Measurements from ENCODE around the gene ERCC2. TPM values are rescaled to one million over a fixed set of nuclear protein-coding genes. Genes with fewer than 3 reads are reported as not detected.

Gene ERCC2
- total RNA-seq, 1 donor from 2014 or later = 11.4 TPM

- no peak for TF ChIP-seq CTCF (IDR thresholded peaks at IDR 0.05; ENCODE audit: borderline replicate concordance)
- H3K36me3 ChIP-seq = no peaks in the 10 kb centered on the region
- no peaks in the 10 kb centered on the region for H3K9me3 ChIP-seq (replicated peaks)
- H3K27ac ChIP-seq (replicated peaks) = no peak overlapping the region
- H3K4me1 ChIP-seq = peaks cover 7% of the 10 kb centered on the region
- no peak for DNase-seq
- peaks cover 60% of the 10 kb centered on the region for H3K27me3 ChIP-seq (ENCODE audit: low read depth)
- intact Hi-C loops (cut with micrococcal nuclease) = no loop called here
- no peak overlapping the region for H3K4me3 ChIP-seq
Observed at GRCh38 chr19:45344621-45345505, 25.5 kb downstream of the ERCC2 start.

- Histone ChIP-seq H3K27ac (replicated peaks) (no peak overlapping the region), H3K4me3 (no peak overlapping the region), H3K36me3 (no peaks in the 10 kb centered on the region), H3K4me1 (peaks cover 15% of the 10 kb centered on the region), H3K9me3 (replicated peaks) (no peaks in the 10 kb centered on the region), H3K27me3 (ENCODE audit: low read depth) (peaks cover 71% of the 10 kb centered on the region)
- TF ChIP-seq CTCF (IDR thresholded peaks at IDR 0.05; ENCODE audit: borderline replicate concordance) = no peak
- intact Hi-C loops (cut with micrococcal nuclease) = no loop called here
- no peak for DNase-seq
Observed at GRCh38 chr19:45342911-45343310, 27.5 kb downstream of the ERCC2 start.

GRCh38 chr19:45340899-45341453 is 29.4 kb downstream of the ERCC2 start:
- Histone ChIP-seq H3K4me1 (peaks cover 15% of the 10 kb centered on the region), H3K36me3 (no peaks in the 10 kb centered on the region), H3K27me3 (ENCODE audit: low read depth) (peaks cover 59% of the 10 kb centered on the region)

GRCh38 chr19:45340232-45340898 is 30.0 kb downstream of the ERCC2 start, which contains the start of gene KLC3:
Gene KLC3 (plus strand): TSS chr19:45340750. CDS start chr19:45345542, 4,792 bp downstream.
- peak within 1 kb of the TSS; percentile 58 for H3K4me3 ChIP-seq
- H3K27ac ChIP-seq (replicated peaks) = no peak within 1 kb of the TSS
- no peak for TF ChIP-seq CTCF (IDR thresholded peaks at IDR 0.05; ENCODE audit: borderline replicate concordance)
- peaks cover 52% of the 10 kb centered on the region for H3K27me3 ChIP-seq (ENCODE audit: low read depth)
- intact Hi-C loops (cut with micrococcal nuclease) = no loop called here
- no peak for DNase-seq
- no peaks in the 10 kb centered on the region for H3K9me3 ChIP-seq (replicated peaks)
- no peaks in the 10 kb centered on the region for H3K36me3 ChIP-seq
- peaks cover 15% of the 10 kb centered on the region for H3K4me1 ChIP-seq

More at GRCh38 chr19:45340899-45341453, 29.4 kb downstream of the ERCC2 start:
- no peak for TF ChIP-seq CTCF (IDR thresholded peaks at IDR 0.05; ENCODE audit: borderline replicate concordance)
- peak overlapping the region; percentile 58 for H3K4me3 ChIP-seq
- H3K9me3 ChIP-seq (replicated peaks) = no peaks in the 10 kb centered on the region
- no peak for DNase-seq
- no peak overlapping the region for H3K27ac ChIP-seq (replicated peaks)
- intact Hi-C loops (cut with micrococcal nuclease) = no loop called here

GRCh38 chr19:45339629-45340028 is 30.7 kb downstream of the ERCC2 start:
- Histone ChIP-seq H3K36me3 (no peaks in the 10 kb centered on the region), H3K27me3 (ENCODE audit: low read depth) (peaks cover 45% of the 10 kb centered on the region), H3K4me1 (peaks cover 15% of the 10 kb centered on the region), H3K4me3 (no peak overlapping the region), H3K9me3 (replicated peaks) (no peaks in the 10 kb centered on the region), H3K27ac (replicated peaks) (no peak overlapping the region)
- no peak for DNase-seq
- no peak for TF ChIP-seq CTCF (IDR thresholded peaks at IDR 0.05; ENCODE audit: borderline replicate concordance)
- intact Hi-C loops (cut with micrococcal nuclease) = no loop called here

Data from left ventricle myocardium inferior (tissue), 1 donor.